ENCODE measurements around the gene HDC. TPM values are rescaled to one million over a fixed set of nuclear protein-coding genes. Genes with fewer than 3 reads are reported as not detected.
A peak's percentile ranks its signal among the peaks of the same experiment; 100 is the strongest.

Gene HDC
- total RNA-seq, 2 donors from 2014 or later = 0.31 TPM; not detected in 1

DNA sequence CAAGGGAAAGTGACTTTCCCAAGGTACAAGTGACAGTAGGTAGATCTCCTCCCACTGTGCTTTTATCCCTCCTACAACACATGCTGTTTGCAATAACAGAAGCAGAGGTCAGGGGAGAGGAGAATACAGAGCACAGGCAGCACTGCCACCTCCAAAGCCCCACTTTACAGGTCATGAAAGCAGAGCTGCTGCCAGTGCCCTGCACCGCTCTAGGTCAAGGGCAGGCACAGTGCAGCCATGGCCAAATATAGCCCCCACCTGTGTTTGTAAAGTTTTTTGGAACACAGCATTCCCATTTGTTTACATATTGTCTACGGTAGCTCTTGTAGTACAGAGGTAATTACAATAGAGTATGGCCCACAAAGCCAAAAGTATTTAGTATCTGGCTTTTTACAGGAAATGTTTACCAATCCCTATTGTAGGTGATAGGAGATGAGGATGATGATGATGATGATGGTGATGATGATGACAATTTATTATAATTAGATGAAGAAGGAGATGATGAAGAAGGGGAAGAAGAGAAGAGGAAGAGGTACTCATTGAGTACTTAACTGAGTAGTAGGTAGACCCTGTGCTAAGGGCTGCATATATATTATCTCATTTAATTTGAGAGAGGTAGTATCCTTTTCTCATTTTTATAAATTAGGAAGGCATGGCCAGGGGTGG lies 20.4 kb downstream of the HDC start:
- DNase-seq = peak; percentile 20
- no peak overlapping the region for H3K4me3 ChIP-seq (ENCODE audit: low read length)
- no peak overlapping the region for H3K27ac ChIP-seq (ENCODE audit: low read depth, low read length)
- no peaks in the 10 kb centered on the region for H3K36me3 Mint-ChIP-seq (ENCODE audit: low read depth)
- no peaks in the 10 kb centered on the region for H3K4me1 ChIP-seq (ENCODE audit: control insufficient read depth, insufficient read depth, low read length)
- peaks cover 5% of the 10 kb centered on the region for H3K4me1 Mint-ChIP-seq
- H3K27me3 Mint-ChIP-seq (ENCODE audit: insufficient read depth) = no peaks in the 10 kb centered on the region
- peaks cover 7% of the 10 kb centered on the region for H3K27me3 ChIP-seq (ENCODE audit: control insufficient read depth, insufficient read depth, low read length, poor library complexity, severe bottlenecking)
- no peaks in the 10 kb centered on the region for H3K9me3 ChIP-seq (ENCODE audit: control insufficient read depth, low read length)
- no peak overlapping the region for H3K9ac ChIP-seq (ENCODE audit: extremely low read depth, low read length, poor library complexity, severe bottlenecking)
- H3K4me3 Mint-ChIP-seq = no peak overlapping the region
- H3K36me3 ChIP-seq (ENCODE audit: control insufficient read depth, insufficient read depth, low read length) = no peaks in the 10 kb centered on the region
- TF ChIP-seq, protein P1, sequence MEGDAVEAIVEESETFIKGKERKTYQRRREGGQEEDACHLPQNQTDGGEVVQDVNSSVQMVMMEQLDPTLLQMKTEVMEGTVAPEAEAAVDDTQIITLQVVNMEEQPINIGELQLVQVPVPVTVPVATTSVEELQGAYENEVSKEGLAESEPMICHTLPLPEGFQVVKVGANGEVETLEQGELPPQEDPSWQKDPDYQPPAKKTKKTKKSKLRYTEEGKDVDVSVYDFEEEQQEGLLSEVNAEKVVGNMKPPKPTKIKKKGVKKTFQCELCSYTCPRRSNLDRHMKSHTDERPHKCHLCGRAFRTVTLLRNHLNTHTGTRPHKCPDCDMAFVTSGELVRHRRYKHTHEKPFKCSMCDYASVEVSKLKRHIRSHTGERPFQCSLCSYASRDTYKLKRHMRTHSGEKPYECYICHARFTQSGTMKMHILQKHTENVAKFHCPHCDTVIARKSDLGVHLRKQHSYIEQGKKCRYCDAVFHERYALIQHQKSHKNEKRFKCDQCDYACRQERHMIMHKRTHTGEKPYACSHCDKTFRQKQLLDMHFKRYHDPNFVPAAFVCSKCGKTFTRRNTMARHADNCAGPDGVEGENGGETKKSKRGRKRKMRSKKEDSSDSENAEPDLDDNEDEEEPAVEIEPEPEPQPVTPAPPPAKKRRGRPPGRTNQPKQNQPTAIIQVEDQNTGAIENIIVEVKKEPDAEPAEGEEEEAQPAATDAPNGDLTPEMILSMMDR (conservative IDR thresholded peaks at IDR 0.05) = no peak
- H3K27ac Mint-ChIP-seq = no peak overlapping the region
- no peaks in the 10 kb centered on the region for H3K9me3 Mint-ChIP-seq
- WGBS, 2 experiments (ENCODE audit: insufficient coverage in 1 of 2, insufficient read length in 1 of 2) = 83 to 95% methylated on average over 2 of the region's 2 CpGs

DNA sequence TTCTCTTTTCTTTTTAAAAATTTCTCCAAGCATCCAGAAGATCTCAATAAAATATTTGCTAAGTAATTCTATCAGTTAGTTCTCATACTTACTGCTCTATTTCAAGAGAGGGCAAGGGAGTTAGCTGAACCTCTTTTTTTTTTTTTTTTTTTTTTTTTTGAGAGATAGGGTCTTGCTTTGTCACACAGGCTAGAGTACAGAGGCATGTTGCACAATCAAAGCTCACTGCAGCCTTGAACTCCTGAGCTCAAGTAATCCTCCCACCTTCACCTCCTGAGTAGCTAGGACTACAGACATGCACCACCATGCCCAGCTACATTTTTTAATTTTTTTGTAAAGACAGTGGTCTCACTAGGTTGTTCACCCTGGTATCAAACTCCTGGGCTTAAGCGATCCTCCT lies 21.4 kb downstream of the HDC start:
- Histone ChIP-seq H3K27me3 (ENCODE audit: control insufficient read depth, insufficient read depth, low read length, poor library complexity, severe bottlenecking) (no peaks in the 10 kb centered on the region), H3K36me3 (ENCODE audit: control insufficient read depth, insufficient read depth, low read length) (no peaks in the 10 kb centered on the region), H3K9ac (ENCODE audit: extremely low read depth, low read length, poor library complexity, severe bottlenecking) (no peak overlapping the region), H3K27ac (ENCODE audit: low read depth, low read length) (no peak overlapping the region), H3K4me3 (ENCODE audit: low read length) (no peak overlapping the region), H3K9me3 (ENCODE audit: control insufficient read depth, low read length) (no peaks in the 10 kb centered on the region), H3K4me1 (ENCODE audit: control insufficient read depth, insufficient read depth, low read length) (no peaks in the 10 kb centered on the region)
- Mint-ChIP-seq H3K27ac (no peak overlapping the region), H3K36me3 (ENCODE audit: low read depth) (no peaks in the 10 kb centered on the region), H3K9me3 (no peaks in the 10 kb centered on the region), H3K27me3 (ENCODE audit: insufficient read depth) (no peaks in the 10 kb centered on the region), H3K4me1 (peaks cover 5% of the 10 kb centered on the region), H3K4me3 (no peak overlapping the region)
- DNase-seq = no peak
- 85 to 100% methylated on average over 1 of the region's 1 CpG for WGBS, 2 experiments (ENCODE audit: insufficient coverage in 1 of 2, insufficient read length in 1 of 2)
- TF ChIP-seq, protein P1 (conservative IDR thresholded peaks at IDR 0.05) = no peak

DNA sequence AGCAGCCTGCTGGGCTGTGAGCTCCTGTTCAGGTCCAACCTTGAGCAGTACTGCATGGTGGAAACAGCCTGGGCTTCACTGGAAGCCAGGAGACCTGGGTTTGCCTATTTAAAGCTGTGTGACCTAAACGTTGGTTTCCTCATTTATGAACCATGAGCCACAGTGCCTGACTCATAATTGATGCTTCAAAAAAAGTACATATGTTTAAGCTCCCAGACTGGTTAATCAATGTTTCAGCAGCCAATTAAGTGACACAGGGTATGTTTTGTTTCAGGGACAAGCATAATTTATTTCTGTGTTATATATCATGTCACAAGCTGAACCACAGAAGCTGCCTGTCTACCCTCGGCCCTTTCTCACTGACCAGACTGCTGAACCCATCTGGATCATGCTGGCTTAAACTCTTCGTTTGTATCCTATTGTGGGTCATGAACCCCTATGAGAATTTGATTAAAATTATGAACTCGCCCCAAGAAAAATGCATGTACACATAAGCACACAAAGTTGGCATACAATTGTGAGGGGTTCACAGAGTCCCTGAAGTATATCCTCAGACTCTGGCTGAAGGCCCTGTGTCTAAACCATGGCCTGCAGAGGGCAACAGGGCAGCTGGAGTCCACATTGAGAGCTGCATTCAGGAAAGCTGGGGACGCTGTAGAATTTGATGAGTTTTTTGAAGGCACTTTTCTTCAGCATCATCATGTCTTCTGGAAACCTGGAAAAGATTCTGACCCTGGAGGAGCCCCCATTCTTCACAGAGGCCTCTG lies 23.7 kb downstream of the HDC start:
- TF ChIP-seq, protein P1 (conservative IDR thresholded peaks at IDR 0.05) = peak; percentile 58
- Histone ChIP-seq H3K27ac (ENCODE audit: low read depth, low read length) (no peak overlapping the region), H3K4me3 (ENCODE audit: low read length) (no peak overlapping the region), H3K9me3 (ENCODE audit: control insufficient read depth, low read length) (no peaks in the 10 kb centered on the region), H3K9ac (ENCODE audit: extremely low read depth, low read length, poor library complexity, severe bottlenecking) (no peak overlapping the region), H3K4me1 (ENCODE audit: control insufficient read depth, insufficient read depth, low read length) (no peaks in the 10 kb centered on the region), H3K36me3 (ENCODE audit: control insufficient read depth, insufficient read depth, low read length) (no peaks in the 10 kb centered on the region), H3K27me3 (ENCODE audit: control insufficient read depth, insufficient read depth, low read length, poor library complexity, severe bottlenecking) (no peaks in the 10 kb centered on the region)
- H3K27me3 Mint-ChIP-seq (ENCODE audit: insufficient read depth) = no peaks in the 10 kb centered on the region
- H3K36me3 Mint-ChIP-seq (ENCODE audit: low read depth) = no peaks in the 10 kb centered on the region
- H3K4me3 Mint-ChIP-seq = no peak overlapping the region
- H3K27ac Mint-ChIP-seq = no peak overlapping the region
- no peak for DNase-seq
- 80 to 88% methylated on average over 2 to 5 of the region's 5 CpGs for WGBS, 2 experiments (ENCODE audit: insufficient coverage in 1 of 2, insufficient read length in 1 of 2)
- peaks cover 11% of the 10 kb centered on the region for H3K4me1 Mint-ChIP-seq
- no peaks in the 10 kb centered on the region for H3K9me3 Mint-ChIP-seq

Measured in endodermal cell (in vitro differentiated cells).